ENCODE data around the gene H2BW1.

DNA sequence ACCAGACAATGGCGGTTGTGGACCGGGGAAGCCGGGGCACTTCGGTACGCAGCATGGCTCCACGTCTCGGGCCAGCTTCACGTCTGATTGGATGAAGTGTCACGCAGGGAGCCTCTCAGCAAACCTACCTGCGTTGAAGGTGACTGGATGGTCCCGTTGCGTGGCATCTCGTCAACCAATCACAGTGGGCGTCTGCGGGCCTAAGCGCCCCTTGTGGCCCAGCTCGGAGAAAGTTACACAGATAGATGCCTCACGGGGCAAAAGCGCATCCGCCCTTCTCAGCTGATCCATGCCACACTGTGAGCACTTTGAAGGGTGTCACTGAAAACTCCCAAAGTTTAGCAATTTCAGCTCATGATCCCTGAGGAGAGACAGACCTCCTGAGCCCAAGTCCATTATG is at the start of gene H2BW1:
- TF ChIP-seq POLR2AphosphoS5 (IDR thresholded peaks at IDR 0.05; ENCODE audit: low read depth, low read length) (no peak), POLR2A (IDR thresholded peaks at IDR 0.05; ENCODE audit: low read depth, low read length) (no peak), SPI1 (IDR thresholded peaks at IDR 0.05; ENCODE audit: low read depth, low read length) (no peak), POU2F2 (IDR thresholded peaks at IDR 0.05; ENCODE audit: low read depth, low read length) (no peak), TAF1 (IDR thresholded peaks at IDR 0.05; ENCODE audit: low read depth, low read length) (no peak), PAX5 (IDR thresholded peaks at IDR 0.05; ENCODE audit: insufficient read depth, low read length, severe bottlenecking) (no peak)
